ENCODE results near the gene KCMF1.

DNA sequence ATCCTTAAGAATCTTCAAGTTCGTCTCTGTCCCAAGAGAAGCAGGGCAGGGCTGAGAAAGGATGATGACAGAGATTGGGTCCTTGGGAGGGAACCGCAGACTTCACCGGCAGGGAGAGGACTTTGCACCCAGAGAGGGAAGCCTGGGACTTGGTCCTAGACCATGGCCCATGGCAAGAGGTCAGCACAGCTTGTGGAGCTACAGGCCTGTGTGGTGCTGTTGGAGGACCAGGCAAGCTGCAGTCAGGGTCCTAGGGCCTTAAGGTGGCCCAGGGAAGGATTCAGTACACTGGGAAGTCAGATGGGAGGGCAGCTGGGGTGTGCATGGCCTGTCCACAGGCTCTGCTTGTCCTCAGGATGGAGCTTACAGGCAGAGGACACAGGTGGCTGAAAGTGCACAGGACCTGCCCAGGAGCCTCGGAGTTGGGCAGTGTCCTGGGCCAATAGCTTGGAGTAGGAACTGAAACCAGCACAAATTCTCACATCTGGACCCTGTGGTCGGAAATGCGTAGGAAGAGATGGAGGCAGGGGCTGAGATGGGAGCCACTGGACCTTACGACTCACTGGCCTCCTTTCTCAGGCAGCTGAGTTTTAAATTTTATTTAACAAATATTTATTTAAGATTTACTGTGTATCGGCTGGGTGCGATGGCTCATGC lies 105.8 kb downstream of the KCMF1 start:
- TF ChIP-seq, protein P1, sequence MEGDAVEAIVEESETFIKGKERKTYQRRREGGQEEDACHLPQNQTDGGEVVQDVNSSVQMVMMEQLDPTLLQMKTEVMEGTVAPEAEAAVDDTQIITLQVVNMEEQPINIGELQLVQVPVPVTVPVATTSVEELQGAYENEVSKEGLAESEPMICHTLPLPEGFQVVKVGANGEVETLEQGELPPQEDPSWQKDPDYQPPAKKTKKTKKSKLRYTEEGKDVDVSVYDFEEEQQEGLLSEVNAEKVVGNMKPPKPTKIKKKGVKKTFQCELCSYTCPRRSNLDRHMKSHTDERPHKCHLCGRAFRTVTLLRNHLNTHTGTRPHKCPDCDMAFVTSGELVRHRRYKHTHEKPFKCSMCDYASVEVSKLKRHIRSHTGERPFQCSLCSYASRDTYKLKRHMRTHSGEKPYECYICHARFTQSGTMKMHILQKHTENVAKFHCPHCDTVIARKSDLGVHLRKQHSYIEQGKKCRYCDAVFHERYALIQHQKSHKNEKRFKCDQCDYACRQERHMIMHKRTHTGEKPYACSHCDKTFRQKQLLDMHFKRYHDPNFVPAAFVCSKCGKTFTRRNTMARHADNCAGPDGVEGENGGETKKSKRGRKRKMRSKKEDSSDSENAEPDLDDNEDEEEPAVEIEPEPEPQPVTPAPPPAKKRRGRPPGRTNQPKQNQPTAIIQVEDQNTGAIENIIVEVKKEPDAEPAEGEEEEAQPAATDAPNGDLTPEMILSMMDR (IDR thresholded peaks at IDR 0.05), result no peak
- no peak for TF ChIP-seq POLR2A (IDR thresholded peaks at IDR 0.05)

Data from adrenal gland (tissue), 5 donors.